HG02763 (cell line): ENCODE data around the gene TRIM37.
"Not testable (repeated sequence)": the region's sequence is repeated elsewhere in the genome, so short reads cannot be mapped to it uniquely, and the experiment has no call there.

Experiments used
- ATAC-seq: cut with Tn5 transposase; IDR thresholded peaks from one replicate; pipeline ENCODE4 v1.9.1; 2021; ENCODE audit warnings: mild to moderate bottlenecking, moderate library complexity; ENCODE audit not compliant: unreplicated experiment

The TRIM37 gene, protein sequence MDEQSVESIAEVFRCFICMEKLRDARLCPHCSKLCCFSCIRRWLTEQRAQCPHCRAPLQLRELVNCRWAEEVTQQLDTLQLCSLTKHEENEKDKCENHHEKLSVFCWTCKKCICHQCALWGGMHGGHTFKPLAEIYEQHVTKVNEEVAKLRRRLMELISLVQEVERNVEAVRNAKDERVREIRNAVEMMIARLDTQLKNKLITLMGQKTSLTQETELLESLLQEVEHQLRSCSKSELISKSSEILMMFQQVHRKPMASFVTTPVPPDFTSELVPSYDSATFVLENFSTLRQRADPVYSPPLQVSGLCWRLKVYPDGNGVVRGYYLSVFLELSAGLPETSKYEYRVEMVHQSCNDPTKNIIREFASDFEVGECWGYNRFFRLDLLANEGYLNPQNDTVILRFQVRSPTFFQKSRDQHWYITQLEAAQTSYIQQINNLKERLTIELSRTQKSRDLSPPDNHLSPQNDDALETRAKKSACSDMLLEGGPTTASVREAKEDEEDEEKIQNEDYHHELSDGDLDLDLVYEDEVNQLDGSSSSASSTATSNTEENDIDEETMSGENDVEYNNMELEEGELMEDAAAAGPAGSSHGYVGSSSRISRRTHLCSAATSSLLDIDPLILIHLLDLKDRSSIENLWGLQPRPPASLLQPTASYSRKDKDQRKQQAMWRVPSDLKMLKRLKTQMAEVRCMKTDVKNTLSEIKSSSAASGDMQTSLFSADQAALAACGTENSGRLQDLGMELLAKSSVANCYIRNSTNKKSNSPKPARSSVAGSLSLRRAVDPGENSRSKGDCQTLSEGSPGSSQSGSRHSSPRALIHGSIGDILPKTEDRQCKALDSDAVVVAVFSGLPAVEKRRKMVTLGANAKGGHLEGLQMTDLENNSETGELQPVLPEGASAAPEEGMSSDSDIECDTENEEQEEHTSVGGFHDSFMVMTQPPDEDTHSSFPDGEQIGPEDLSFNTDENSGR

DNA sequence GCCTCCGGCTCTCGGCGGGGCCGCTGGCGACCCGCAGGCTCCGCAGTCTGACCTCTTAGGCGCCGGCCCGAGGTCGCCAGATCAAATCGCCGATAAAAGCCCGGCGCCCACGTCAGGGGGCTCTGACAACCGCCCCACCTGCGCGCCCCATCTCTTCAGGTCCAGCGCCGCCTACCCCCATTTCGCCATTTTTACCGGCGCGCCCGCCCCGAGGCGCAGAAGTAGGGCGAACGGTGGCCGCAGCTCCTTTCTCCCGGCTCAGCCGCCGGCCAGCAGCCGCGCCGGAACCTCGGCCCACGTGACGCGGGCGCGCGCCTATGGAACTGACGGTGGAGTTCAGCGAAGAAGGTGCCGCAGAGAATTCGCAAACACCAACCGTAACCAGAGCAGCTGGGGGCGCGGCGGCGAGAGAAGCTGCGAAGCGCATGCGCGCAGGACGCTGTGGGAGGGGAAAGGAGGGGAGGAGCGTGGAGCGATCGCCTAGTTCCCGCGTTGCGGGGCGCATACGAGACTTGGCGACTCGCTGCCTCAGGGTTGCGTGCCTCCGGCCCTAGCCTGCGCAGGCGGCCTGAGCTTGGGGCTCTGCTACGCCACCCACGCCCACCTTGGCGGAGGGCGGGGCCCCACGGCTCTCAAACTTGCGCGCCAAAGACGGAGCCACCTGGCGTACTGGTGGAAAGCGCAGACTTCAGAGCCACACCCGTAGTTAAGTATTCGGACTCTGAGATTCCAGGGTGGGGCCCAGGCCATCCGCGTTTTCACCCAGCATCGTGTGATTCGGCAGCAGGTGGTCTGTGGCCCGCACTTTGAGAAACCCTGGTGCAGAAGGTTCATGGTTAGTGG, at the start of gene TRIM37:
TRIM37 (minus strand) TSS at position 418 of the 843 bp plus-strand sequence. CDS start 419 bp downstream, outside the sequence.
- peak; percentile 94 for ATAC-seq

- ATAC-seq: peak; percentile 81
Observed at GRCh38 chr17:59155439-59156177, 48.9 kb upstream of the TRIM37 start, which contains the start of gene PRR11. Gene PRR11, plus strand, starts transcription at chr17:59155746. Its CDS starts 14,007 bp downstream, at chr17:59169753.

- peak; percentile 80 for ATAC-seq
Observed at GRCh38 chr17:59154721-59155438, 48.2 kb upstream of the TRIM37 start, which contains the start of gene SKA2. Gene SKA2, minus strand, starts transcription at chr17:59155186. Its CDS starts 23 bp downstream, at chr17:59155163.

DNA sequence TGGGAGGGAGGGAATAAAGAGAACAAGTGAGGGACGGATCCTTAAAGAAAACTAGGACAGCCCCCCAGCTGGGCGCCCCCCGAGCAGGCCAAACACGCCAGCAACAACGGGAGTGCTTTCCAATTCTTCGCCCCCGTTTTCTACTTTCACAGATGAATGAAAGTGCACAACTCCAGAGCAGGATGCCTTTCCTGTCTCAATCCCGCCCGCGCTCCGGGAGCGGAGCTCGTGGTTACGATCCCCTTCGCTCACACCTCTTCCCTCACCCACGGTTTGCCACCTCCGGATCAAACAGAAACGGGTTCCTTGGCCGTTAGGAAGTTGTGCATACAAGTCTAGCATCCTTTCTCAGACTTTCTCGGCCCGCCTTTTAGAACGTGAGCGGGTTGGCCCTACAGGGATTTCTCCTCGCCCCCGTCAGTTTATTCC, 47.6 kb upstream of the TRIM37 start:
- ATAC-seq: no peak

- no peak for ATAC-seq
Observed at GRCh38 chr17:59152925-59153324, 46.2 kb upstream of the TRIM37 start.

DNA sequence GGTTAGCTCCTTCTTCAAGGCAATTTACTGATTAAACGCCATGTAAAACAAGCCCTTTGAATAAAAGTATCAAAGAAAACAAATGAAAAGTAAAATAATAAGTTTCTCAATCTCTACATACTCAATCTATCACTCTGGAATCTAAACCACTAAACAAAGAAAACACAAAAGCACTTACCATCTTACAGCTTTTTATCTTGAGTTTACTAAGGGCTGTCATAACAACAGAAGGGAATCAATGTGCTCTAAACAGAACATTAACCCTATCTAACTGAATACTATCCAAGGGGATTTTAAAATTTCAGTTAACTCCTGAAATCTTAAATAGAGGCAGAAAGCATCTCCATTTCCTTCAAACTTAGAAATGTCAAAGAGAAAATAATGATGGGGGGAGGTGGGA, 44.9 kb upstream of the TRIM37 start:
- no peak for ATAC-seq

GRCh38 chr17:59151006-59151405, 44.3 kb upstream of the TRIM37 start:
- ATAC-seq: no peak

DNA sequence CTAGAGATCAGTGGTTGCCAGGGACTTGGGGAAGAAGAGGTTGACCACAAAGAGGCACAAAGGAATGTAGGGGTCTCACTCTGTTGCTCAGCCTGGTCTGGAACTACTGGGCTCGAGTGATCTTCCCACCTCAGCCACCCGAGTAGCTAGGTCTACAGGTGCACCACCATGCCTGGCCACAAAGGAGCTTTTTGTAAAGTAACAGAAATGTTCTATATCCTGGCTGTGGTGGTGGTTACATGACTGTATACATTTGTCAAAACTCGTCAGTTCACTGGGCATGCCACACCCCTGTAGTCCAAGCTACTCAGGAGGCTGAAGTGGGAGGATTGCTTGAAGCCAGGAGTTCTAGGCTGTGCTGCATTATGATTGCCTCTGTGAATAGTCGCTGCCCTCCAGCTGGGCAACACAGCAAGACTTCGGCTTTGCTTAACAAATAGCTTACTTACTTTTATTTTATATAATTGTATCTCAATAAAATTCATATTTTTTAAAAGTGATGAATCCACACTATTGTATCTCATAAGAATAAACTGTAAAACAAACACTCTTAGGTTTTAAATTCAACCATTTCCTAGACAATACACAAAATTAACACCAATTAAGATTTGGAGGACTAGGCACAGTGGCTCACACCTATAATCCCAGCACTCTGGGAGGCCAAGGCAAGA, 43.3 kb upstream of the TRIM37 start:
- no peak for ATAC-seq

- no peak for ATAC-seq
Observed at GRCh38 chr17:59149051-59149450, 42.4 kb upstream of the TRIM37 start.

GRCh38 chr17:59145571-59146096, 39.0 kb upstream of the TRIM37 start:
- no peak for ATAC-seq

- ATAC-seq: no peak
Observed at GRCh38 chr17:59141860-59142259, 35.2 kb upstream of the TRIM37 start.

- ATAC-seq: no peak
Observed at GRCh38 chr17:59139939-59140338, 33.3 kb upstream of the TRIM37 start.

DNA sequence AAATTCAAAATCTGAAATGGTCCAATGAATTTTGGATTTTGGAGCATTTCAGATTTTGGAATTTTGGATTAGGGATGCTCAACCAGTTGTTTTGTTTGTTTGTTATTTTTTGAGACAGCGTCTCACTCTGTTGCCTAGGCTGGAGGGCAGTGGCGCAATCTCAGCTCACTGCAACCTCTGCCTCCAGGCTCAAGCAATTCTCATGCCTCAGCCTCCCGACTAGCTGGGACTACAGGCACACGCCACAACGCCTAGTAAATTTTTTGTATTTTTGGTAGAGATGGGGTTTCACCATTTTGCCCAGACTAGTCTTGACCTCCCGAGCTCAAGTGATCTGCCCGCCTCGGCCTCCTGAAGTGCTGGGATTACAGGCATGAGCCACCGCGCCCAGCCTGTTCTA, 31.7 kb upstream of the TRIM37 start:
- not testable (repeated sequence) for ATAC-seq

GRCh38 chr17:59131131-59131530, 24.5 kb upstream of the TRIM37 start:
- ATAC-seq: no peak

DNA sequence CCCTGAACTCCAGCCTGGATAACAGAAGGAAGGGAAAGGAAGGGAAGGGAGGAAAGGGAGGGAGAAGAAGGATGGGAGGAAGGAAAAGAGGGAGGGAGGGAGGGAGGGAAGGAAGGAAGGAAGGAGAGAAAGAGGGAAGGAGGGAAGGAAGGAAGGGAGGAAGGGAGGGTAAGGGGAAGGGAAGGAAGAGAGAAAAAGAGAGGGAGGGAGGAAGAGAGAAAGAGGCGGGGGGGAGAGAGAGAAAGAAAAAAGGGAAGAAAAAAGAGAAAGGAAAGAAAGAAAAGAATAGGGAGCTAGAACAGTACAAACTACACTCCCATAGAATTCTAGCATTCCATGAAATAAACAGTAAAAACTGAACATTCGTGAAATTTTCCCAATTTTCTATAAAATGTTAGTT, 23.1 kb upstream of the TRIM37 start:
- no peak for ATAC-seq

GRCh38 chr17:59126809-59127417, 20.2 kb upstream of the TRIM37 start:
- no peak for ATAC-seq

DNA sequence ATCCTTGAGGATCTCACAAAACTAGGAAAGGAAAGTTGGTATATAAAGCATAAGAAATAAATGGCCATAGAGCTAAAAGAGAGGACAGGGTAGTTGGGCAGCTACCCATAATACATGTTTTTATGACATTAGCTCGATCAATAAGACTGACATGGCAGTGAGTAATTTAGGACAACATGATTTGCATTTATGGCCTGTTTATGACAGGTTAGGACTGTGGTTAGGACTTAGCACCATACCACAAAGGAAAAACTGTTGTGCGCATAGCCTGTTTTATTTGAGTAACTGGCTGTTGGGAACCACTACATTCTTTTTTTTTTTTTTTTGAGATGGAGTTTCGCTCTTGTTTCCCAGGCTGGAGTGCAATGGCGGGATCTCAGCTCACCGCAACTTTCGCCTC, 18.0 kb upstream of the TRIM37 start:
- ATAC-seq: no peak

DNA sequence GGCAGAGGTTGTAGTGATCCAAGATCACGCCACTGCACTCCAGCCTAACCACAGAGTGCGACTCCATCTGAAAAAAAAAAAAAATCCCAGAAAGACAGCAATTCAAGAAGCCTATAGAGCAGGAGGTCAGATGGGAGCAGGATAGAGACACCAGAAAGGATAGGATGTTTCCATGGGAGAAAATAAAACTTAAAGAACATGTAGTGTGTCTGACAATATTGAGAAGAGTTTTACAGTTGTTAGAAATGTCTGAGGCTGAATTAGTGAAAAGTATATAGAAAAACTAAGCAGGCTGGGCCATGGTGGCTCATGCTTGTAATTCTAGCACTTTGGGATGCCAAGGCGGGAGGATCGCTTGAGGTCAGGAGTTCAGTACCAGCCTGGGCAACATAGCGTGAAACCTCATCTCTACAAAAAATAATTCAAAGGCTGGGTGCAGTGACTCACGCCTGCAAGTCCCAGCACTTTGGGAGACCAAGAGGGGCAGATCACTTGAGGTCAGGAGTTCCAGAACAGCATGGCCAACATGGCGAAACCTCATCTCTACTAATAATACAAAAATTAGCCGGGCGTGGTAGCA, 15.3 kb upstream of the TRIM37 start:
- no peak for ATAC-seq
